ENCODE data around the gene ACR. TPM values are rescaled to one million over a fixed set of nuclear protein-coding genes. Genes with fewer than 3 reads are reported as not detected.
A peak's percentile ranks its signal among the peaks of the same experiment; 100 is the strongest.

ACR gene
- polyA plus RNA-seq, 4 donors: 0.52 to 0.76 (median 0.52) TPM

- DNase-seq (ENCODE audit: low read depth in 4 of 4, low spot score in 3 of 4): no peak
These were observed 34.9 kb upstream of the ACR start for GRCh38 chr22:50702821-50703725.

- DNase-seq (ENCODE audit: low read depth in 4 of 4, low spot score in 3 of 4): no peak
These were observed 34.1 kb upstream of the ACR start for GRCh38 chr22:50703726-50704509.

- DNase-seq (ENCODE audit: low read depth in 4 of 4, low spot score in 3 of 4): no peak
These were observed 33.3 kb upstream of the ACR start for GRCh38 chr22:50704510-50705218.

GRCh38 chr22:50705219-50705691 is 32.7 kb upstream of the ACR start:
- DNase-seq (ENCODE audit: low read depth in 4 of 4, low spot score in 3 of 4): peak; percentile 65 to 88 (median 77)

GRCh38 chr22:50705851-50706351 is 32.1 kb upstream of the ACR start:
- no peak for DNase-seq (ENCODE audit: low read depth in 4 of 4, low spot score in 3 of 4)

GRCh38 chr22:50706481-50707125 is 31.4 kb upstream of the ACR start:
- DNase-seq (ENCODE audit: low read depth in 4 of 4, low spot score in 3 of 4): no peak

- DNase-seq (ENCODE audit: low read depth in 4 of 4, low spot score in 3 of 4): no peak
These were observed 29.5 kb upstream of the ACR start for GRCh38 chr22:50708474-50708873.

GRCh38 chr22:50708996-50709395 is 29.0 kb upstream of the ACR start:
- no peak for DNase-seq (ENCODE audit: low read depth in 4 of 4, low spot score in 3 of 4)

- no peak for DNase-seq (ENCODE audit: low read depth in 4 of 4, low spot score in 3 of 4)
These were observed 27.8 kb upstream of the ACR start for GRCh38 chr22:50710221-50710620.

- DNase-seq (ENCODE audit: low read depth in 4 of 4, low spot score in 3 of 4): no peak
These were observed 27.1 kb upstream of the ACR start for GRCh38 chr22:50710886-50711285.

- DNase-seq (ENCODE audit: low read depth in 4 of 4, low spot score in 3 of 4): no peak
These were observed 26.3 kb upstream of the ACR start for GRCh38 chr22:50711446-50712340.

- DNase-seq (ENCODE audit: low read depth in 4 of 4, low spot score in 3 of 4): no peak
These were observed 25.5 kb upstream of the ACR start for GRCh38 chr22:50712341-50713007.

GRCh38 chr22:50713008-50713385 is 25.0 kb upstream of the ACR start:
- DNase-seq (ENCODE audit: low read depth in 4 of 4, low spot score in 3 of 4): no peak

- DNase-seq (ENCODE audit: low read depth in 4 of 4, low spot score in 3 of 4): no peak
These were observed 24.4 kb upstream of the ACR start for GRCh38 chr22:50713571-50714056.

- no peak for DNase-seq (ENCODE audit: low read depth in 4 of 4, low spot score in 3 of 4)
These were observed 23.9 kb upstream of the ACR start for GRCh38 chr22:50714150-50714549.

GRCh38 chr22:50714631-50715179 is 23.3 kb upstream of the ACR start:
- no peak for DNase-seq (ENCODE audit: low read depth in 4 of 4, low spot score in 3 of 4)

- no peak for DNase-seq (ENCODE audit: low read depth in 4 of 4, low spot score in 3 of 4)
These were observed 22.8 kb upstream of the ACR start for GRCh38 chr22:50715250-50715649.

GRCh38 chr22:50715776-50716175 is 22.2 kb upstream of the ACR start:
- DNase-seq (ENCODE audit: low read depth in 4 of 4, low spot score in 3 of 4): no peak
